DOHH2 (cell line): ENCODE results near the gene DMBT1.

Experiments used
- EZH2phosphoT487 ChIP-seq: fragments of 200-600 bp; sonication (generic); IDR thresholded peaks from 2 replicates; pipeline ENCODE4 v1.6.1; 2017; ENCODE audit warnings: borderline replicate concordance, mild to moderate bottlenecking, antibody characterized with exemption, low read length, moderate library complexity, mixed read lengths
- TF ChIP-seq, protein P1 (sequence below): fragments of 200-600 bp; sonication (generic); IDR thresholded peaks from one replicate; pipeline ENCODE4 v1.5.1; 2014; ENCODE audit warnings: antibody characterized with exemption, mild to moderate bottlenecking, low read depth, low read length; ENCODE audit not compliant: poor library complexity, severe bottlenecking

DNA sequence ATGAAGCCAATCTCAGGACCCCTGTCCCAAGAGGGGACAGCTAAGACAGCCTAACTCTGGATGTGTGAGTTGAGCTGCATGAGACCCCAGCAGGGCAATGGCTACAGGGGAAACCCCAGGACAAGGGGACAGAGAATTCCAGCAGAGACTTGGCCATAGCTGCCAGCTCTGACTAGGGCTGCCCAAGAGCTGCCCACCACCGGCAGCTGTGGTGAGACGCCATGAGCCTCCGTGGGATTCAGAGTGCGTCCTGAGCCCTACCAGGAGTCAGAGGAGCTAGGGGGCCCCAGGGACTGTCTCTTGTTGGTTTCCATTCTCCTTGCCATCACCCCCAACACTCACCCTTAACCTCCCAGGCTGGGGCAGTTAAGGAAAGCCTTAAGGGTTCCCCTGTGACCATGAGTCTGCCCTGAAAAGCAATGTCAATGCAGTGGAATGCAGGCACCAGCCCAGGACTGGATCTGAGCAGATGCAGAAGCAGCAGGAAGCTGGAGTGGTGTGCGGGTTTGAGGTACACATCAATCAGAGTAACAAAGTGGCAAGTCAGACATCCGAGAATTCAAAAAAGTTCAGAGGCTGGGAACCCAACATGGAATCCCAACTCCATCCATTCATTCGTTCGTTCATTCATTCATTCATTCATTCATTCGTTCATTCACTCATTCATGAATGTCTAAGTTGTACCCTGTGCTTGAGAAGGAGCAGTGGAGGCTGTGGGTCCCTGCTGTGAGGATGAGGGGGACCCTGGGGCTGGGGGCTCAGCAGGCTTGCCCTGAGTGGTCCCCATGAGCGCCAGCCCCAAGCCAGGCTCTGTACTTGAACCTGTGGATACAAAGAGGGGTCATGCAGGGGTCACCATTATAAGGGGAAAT lies 86.2 kb downstream of the DMBT1 start:
- TF ChIP-seq, protein P1, sequence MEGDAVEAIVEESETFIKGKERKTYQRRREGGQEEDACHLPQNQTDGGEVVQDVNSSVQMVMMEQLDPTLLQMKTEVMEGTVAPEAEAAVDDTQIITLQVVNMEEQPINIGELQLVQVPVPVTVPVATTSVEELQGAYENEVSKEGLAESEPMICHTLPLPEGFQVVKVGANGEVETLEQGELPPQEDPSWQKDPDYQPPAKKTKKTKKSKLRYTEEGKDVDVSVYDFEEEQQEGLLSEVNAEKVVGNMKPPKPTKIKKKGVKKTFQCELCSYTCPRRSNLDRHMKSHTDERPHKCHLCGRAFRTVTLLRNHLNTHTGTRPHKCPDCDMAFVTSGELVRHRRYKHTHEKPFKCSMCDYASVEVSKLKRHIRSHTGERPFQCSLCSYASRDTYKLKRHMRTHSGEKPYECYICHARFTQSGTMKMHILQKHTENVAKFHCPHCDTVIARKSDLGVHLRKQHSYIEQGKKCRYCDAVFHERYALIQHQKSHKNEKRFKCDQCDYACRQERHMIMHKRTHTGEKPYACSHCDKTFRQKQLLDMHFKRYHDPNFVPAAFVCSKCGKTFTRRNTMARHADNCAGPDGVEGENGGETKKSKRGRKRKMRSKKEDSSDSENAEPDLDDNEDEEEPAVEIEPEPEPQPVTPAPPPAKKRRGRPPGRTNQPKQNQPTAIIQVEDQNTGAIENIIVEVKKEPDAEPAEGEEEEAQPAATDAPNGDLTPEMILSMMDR = no peak
- no peak for TF ChIP-seq EZH2phosphoT487
